ENCODE results near the gene DYNC2H1.

DNA sequence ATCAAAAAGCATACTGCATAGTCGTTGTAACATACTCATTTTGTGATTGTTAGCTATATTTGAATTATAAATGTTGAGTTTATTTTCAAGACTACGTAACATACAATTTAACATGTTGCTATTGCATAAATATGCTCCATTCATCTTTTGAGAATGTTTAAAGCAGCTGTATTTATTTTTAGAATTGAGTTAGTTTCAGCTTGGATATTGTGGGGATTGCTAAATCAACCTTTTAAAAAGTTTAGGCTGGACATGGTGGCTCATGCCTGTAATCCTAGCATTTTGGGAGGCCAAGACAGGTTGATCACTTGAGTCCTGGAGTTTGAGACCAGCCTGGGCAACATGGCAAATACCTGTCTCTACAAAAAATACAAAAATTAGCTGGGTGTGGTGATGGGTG, 288.1 kb downstream of the DYNC2H1 start:
- TF ChIP-seq, protein P1, sequence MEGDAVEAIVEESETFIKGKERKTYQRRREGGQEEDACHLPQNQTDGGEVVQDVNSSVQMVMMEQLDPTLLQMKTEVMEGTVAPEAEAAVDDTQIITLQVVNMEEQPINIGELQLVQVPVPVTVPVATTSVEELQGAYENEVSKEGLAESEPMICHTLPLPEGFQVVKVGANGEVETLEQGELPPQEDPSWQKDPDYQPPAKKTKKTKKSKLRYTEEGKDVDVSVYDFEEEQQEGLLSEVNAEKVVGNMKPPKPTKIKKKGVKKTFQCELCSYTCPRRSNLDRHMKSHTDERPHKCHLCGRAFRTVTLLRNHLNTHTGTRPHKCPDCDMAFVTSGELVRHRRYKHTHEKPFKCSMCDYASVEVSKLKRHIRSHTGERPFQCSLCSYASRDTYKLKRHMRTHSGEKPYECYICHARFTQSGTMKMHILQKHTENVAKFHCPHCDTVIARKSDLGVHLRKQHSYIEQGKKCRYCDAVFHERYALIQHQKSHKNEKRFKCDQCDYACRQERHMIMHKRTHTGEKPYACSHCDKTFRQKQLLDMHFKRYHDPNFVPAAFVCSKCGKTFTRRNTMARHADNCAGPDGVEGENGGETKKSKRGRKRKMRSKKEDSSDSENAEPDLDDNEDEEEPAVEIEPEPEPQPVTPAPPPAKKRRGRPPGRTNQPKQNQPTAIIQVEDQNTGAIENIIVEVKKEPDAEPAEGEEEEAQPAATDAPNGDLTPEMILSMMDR (conservative IDR thresholded peaks at IDR 0.05; ENCODE audit: low read depth, low read length) = no peak
- no peak for TF ChIP-seq EZH2 (IDR thresholded peaks at IDR 0.05; ENCODE audit: borderline replicate concordance, low read depth, low read length, poor library complexity, severe bottlenecking)

Measured in A673 (cell line).